NT2/D1 (cell line): ENCODE measurements around the gene PRDX1.

Experiments
- SUZ12 ChIP-seq: IDR thresholded peaks from 2 replicates; pipeline ENCODE4 v1.6.1; 2011; ENCODE audit not compliant: insufficient read length, insufficient read depth; ENCODE audit errors: extremely low read depth
- YY1 ChIP-seq: IDR thresholded peaks from 2 replicates; pipeline ENCODE4 v1.6.1; 2011; ENCODE audit not compliant: insufficient read length, insufficient read depth
- ZNF274 ChIP-seq: IDR thresholded peaks from 2 replicates; pipeline ENCODE4 v1.6.1; 2011; ENCODE audit warnings: mild to moderate bottlenecking, low read depth, low read length

GRCh38 chr1:45563843-45564242, 42.2 kb upstream of the PRDX1 start:
- TF ChIP-seq SUZ12 (no peak), ZNF274 (no peak), YY1 (no peak)
